Measurements from ENCODE around the gene PLPPR2. TPM values are rescaled to one million over a fixed set of nuclear protein-coding genes. Genes with fewer than 3 reads are reported as not detected.
"Not testable (repeated sequence)": the region's sequence is repeated elsewhere in the genome, so short reads cannot be mapped to it uniquely, and the experiment has no call there.

PLPPR2 gene
- total RNA-seq, 1 donor from 2014 or later, result 7.9 TPM

- no peaks in the 10 kb centered on the region for H3K27me3 Mint-ChIP-seq
- no peaks in the 10 kb centered on the region for H3K4me1 Mint-ChIP-seq (ENCODE audit: low read depth)
- H3K4me3 Mint-ChIP-seq (ENCODE audit: low read depth), result no peak overlapping the region
- no peak for DNase-seq (ENCODE audit: low spot score, unreplicated experiment)
- H3K27ac Mint-ChIP-seq, result no peak overlapping the region
- TF ChIP-seq CTCF (IDR thresholded peaks at IDR 0.05; ENCODE audit: unreplicated experiment), result no peak
- no peaks in the 10 kb centered on the region for H3K9me3 Mint-ChIP-seq (ENCODE audit: low read depth)
- peaks cover 17% of the 10 kb centered on the region for H3K36me3 Mint-ChIP-seq (ENCODE audit: insufficient read depth)
These were observed 25.1 kb upstream of the PLPPR2 start for GRCh38 chr19:11330127-11330526.

- no peak for DNase-seq (ENCODE audit: low spot score, unreplicated experiment)
- no peaks in the 10 kb centered on the region for H3K27me3 Mint-ChIP-seq
- H3K4me1 Mint-ChIP-seq (ENCODE audit: low read depth), result no peaks in the 10 kb centered on the region
- no peak overlapping the region for H3K4me3 Mint-ChIP-seq (ENCODE audit: low read depth)
- peaks cover 25% of the 10 kb centered on the region for H3K36me3 Mint-ChIP-seq (ENCODE audit: insufficient read depth)
- no peak for TF ChIP-seq CTCF (IDR thresholded peaks at IDR 0.05; ENCODE audit: unreplicated experiment)
- H3K9me3 Mint-ChIP-seq (ENCODE audit: low read depth), result no peaks in the 10 kb centered on the region
- no peak overlapping the region for H3K27ac Mint-ChIP-seq
These were observed 23.7 kb upstream of the PLPPR2 start for GRCh38 chr19:11331502-11331901.

GRCh38 chr19:11332822-11333221, 22.4 kb upstream of the PLPPR2 start:
- no peak overlapping the region for H3K4me3 Mint-ChIP-seq (ENCODE audit: low read depth)
- DNase-seq (ENCODE audit: low spot score, unreplicated experiment), result no peak
- H3K4me1 Mint-ChIP-seq (ENCODE audit: low read depth), result peaks cover 1% of the 10 kb centered on the region
- peaks cover 24% of the 10 kb centered on the region for H3K36me3 Mint-ChIP-seq (ENCODE audit: insufficient read depth)
- no peaks in the 10 kb centered on the region for H3K27me3 Mint-ChIP-seq
- no peak for TF ChIP-seq CTCF (IDR thresholded peaks at IDR 0.05; ENCODE audit: unreplicated experiment)
- H3K9me3 Mint-ChIP-seq (ENCODE audit: low read depth), result no peaks in the 10 kb centered on the region
- H3K27ac Mint-ChIP-seq, result no peak overlapping the region

- DNase-seq (ENCODE audit: low spot score, unreplicated experiment); H3K4me1 Mint-ChIP-seq (ENCODE audit: low read depth); H3K27me3 Mint-ChIP-seq; H3K9me3 Mint-ChIP-seq (ENCODE audit: low read depth); H3K27ac Mint-ChIP-seq; H3K4me3 Mint-ChIP-seq (ENCODE audit: low read depth): not testable (repeated sequence)
- H3K36me3 Mint-ChIP-seq (ENCODE audit: insufficient read depth), result peaks cover 24% of the 10 kb centered on the region
These were observed 21.4 kb upstream of the PLPPR2 start for GRCh38 chr19:11333838-11334237.

- Mint-ChIP-seq H3K4me1 (ENCODE audit: low read depth) (peaks cover 9% of the 10 kb centered on the region), H3K4me3 (ENCODE audit: low read depth) (no peak overlapping the region), H3K36me3 (ENCODE audit: insufficient read depth) (peaks cover 22% of the 10 kb centered on the region), H3K27ac (no peak overlapping the region), H3K9me3 (ENCODE audit: low read depth) (no peaks in the 10 kb centered on the region), H3K27me3 (no peaks in the 10 kb centered on the region)
- DNase-seq (ENCODE audit: low spot score, unreplicated experiment), result no peak
- no peak for TF ChIP-seq CTCF (IDR thresholded peaks at IDR 0.05; ENCODE audit: unreplicated experiment)
These were observed 19.6 kb upstream of the PLPPR2 start for GRCh38 chr19:11335449-11336146.

GRCh38 chr19:11337080-11337479, 18.2 kb upstream of the PLPPR2 start:
- Mint-ChIP-seq H3K27me3 (no peaks in the 10 kb centered on the region), H3K27ac (no peak overlapping the region), H3K36me3 (ENCODE audit: insufficient read depth) (peaks cover 20% of the 10 kb centered on the region), H3K4me1 (ENCODE audit: low read depth) (peaks cover 9% of the 10 kb centered on the region), H3K9me3 (ENCODE audit: low read depth) (no peaks in the 10 kb centered on the region), H3K4me3 (ENCODE audit: low read depth) (no peak overlapping the region)
- DNase-seq (ENCODE audit: low spot score, unreplicated experiment), result no peak
- no peak for TF ChIP-seq CTCF (IDR thresholded peaks at IDR 0.05; ENCODE audit: unreplicated experiment)

Data from progenitor cell of endocrine pancreas (in vitro differentiated cells).